Left kidney (tissue), 2 donors: ENCODE measurements around the gene TIPIN. TPM values are rescaled to one million over a fixed set of nuclear protein-coding genes. Genes with fewer than 3 reads are reported as not detected.

Source experiments
- DNase-seq: peaks from one replicate; pipeline ENCODE4 v3.0.0-alpha.2; 2013
- polyA plus RNA-seq: library from polyadenylated mRNA; unstranded; fragments of 120-200 nt; gene quantifications from one replicate; pipeline ENCODE4 v1.2.1, GENCODE V29; 2013; ENCODE audit not compliant: insufficient read length

Gene TIPIN
- polyA plus RNA-seq, 1 donor, result 21.0 TPM

DNA sequence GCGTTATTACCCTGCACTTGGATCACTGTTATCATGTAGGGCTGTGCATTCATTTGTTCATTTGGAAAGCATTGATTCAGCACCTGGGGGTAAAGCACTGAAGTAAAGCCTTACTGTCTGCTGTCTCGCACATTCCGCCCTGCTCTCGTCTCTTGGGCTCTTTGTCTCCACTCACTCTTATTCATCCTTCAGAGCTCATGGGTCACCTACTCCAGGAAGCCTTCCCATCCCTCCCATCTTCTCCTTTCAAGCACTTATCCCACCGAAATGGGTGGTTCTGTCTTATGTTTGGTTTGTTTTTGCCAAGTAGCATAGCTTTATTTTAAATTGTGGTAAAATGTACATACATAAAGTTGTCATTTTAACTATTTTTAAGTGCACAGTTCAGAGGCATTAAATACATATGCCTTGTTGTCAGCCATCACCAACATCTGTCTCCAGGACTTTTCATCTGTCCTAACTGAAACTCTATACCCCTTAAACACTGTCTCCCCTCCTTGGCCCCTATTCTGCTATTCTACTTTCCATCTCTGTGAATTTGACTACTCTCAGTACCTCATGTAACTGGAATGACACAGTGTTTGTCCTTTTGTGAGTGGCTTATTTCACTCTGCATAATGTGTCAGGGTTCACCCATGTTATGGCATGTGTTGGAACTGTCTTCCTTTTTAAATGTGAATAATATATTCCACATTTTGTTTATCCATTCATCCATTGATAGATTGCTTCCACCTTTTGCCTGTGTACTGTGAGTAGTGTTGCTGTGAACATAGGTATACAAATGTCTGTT lies 53.8 kb downstream of the TIPIN start:
- no peak for DNase-seq

DNA sequence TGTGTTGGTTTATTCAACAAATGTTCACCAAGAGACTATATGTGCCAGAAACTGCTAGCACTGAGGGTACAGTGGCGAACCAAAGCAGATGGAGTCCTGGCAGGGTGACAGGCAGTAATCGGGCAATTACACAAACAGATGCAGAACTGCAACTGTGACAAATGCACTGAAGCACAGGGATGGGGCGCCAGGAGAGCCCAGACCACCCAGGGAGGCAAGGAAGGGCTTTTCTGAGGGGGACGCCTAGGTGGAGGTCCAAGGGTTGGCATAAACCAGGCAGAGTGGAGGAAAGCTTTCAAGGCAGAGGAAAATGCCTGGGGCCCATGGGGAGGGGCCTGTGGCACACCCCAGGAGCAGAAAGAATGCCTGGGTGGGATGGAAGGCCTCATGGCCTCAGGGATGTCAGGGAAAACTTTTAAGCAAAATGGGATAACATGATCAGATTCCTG lies 57.7 kb downstream of the TIPIN start:
- DNase-seq, result no peak

DNA sequence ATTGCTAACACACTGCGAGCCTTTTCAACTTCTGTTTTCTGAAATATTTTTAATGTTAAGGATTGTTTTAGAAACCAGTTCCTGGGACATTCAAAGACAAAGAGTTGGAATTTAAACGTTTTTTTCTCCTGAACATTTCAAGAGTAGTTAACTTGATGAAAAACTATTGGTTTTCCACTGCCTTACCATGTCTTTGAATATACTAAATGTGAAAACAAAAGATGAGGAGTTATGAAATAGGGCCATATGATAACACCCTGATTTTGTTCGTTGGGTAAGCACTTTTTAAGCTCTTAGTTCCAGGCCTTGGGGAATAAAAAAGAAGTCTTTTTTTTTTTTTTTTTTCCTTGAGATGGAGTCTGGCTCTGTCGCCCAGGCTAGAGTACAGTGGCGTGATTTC lies 60.3 kb downstream of the TIPIN start:
- DNase-seq, result no peak

DNA sequence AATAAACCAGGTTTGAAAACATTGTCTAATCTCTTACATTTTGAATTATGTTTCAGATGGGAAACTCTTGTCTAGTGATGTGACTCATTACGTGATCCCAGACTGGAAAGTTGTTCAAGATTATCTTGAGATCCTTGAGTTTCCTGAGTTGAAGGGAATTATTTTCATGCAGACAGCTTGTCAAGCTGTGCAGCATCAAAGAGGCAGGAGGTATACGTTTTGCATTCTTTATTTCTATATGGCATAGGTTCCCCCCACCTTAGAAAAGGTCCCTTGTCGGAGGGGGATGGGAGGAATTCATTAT lies 61.6 kb downstream of the TIPIN start:
- no peak for DNase-seq

DNA sequence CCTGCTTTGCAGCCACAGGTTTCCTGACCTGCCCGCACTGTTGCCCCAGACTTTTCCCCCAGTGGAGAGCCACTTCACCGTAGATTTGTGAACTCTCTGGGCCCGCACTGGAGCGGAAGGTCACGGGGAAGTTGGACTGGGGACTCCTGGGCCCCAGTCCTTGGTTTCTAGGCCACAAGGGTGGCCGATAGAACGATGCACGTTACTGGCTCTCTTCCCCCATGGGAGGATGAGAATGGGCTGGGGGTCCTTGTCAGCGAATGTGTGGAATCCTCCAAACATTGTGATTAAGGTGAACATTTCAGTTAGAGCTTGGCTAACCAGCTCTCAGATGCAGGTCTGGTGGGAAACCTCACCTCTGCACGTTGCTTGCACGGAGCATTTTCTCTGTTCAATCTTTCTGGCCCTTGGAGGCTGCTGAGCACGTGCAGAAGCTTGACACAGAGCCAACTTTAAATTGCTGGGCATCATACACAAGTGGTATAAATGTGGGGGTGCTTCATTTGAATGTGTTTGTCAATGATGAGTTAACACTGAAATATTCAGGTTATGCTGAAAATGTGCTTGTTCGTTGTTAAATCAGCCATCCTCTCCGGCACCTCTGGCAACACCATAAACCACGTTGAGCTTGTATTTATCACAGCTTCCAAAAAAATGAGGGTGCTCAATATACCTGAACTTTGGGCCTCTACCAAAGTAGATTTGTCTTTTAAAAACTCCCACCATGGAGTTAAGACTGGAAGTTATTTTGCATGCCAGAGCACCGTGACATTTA lies 62.1 kb downstream of the TIPIN start:
- DNase-seq, result peak; percentile 33

DNA sequence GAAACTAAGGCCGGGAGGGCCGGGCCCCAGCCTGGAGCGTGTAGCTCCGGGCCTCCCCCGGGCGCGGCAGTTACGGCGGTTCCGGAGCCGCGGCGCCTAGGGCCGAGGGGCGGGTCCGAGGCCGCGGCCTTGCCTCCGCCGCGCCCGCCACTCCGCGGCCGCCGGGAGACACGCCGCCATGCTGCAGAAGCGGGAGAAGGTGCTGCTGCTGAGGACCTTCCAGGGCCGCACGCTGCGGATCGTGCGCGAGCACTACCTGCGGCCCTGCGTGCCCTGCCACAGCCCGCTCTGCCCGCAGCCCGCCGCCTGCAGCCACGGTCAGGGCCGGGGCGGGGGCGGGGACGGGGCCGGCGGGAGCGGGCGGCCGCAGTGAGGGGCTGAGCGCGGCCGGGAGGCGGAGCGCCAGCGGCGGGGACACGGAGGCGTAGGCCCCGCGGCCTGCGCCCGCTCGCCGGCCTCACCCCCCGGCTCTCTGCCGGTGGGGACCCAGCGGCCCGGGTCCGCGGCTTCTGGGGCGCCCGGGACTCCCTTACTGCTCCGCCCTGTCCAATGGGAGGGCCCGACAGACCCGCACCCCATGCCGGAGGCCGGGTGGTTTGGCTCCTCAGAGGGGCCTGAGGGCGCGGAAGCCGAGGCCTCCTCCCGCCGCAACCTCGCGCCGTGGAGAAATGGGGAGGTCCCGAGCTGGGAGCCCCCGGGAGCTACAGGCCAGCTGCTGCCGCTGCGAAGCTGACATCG lies 62.9 kb downstream of the TIPIN start, which contains the start of gene DIS3L:
Gene DIS3L (plus strand): TSS at position 150 of the 738 bp plus-strand sequence. CDS start 29 bp downstream, at position 179.
- peak; percentile 53 for DNase-seq

DNA sequence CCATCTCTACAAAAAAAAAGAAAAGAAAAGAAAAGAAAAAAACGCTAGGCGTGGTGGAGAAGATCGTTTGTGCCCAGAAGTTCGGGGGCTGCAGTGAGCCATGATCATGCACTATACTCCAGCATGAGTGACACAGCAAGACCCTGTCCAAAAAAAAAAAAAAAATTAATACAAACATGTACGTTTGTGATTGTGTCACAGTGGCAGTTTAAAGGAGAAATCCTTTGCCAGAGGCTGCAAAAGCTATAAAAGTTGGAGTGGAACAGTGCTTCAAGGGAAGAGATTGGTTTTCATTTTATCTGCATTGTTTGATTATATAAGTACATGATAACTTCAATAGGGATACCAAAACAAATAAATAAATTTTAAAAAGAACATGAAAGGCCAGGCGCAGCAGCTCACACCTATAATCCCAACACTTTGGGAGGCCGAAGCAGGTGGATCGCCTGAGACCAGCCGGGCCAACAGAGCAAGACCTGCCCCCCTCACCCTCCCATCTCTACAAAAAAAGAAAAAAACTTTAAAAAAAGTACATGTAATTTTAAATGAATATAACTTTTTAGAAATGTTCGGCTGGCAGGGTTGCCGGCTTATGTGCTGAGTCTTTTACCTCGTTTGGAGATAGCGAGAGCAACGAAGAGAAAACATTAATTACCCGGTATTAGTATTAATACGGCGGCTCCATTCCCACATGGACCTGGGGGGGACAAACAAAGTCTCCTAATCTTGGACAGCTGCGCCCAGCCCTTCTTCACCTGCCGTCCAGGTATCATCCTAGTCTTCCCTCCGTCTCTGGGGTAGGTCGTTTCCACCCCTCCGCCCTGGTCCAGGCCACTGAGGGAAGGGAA lies 63.7 kb downstream of the TIPIN start:
- DNase-seq, result no peak

DNA sequence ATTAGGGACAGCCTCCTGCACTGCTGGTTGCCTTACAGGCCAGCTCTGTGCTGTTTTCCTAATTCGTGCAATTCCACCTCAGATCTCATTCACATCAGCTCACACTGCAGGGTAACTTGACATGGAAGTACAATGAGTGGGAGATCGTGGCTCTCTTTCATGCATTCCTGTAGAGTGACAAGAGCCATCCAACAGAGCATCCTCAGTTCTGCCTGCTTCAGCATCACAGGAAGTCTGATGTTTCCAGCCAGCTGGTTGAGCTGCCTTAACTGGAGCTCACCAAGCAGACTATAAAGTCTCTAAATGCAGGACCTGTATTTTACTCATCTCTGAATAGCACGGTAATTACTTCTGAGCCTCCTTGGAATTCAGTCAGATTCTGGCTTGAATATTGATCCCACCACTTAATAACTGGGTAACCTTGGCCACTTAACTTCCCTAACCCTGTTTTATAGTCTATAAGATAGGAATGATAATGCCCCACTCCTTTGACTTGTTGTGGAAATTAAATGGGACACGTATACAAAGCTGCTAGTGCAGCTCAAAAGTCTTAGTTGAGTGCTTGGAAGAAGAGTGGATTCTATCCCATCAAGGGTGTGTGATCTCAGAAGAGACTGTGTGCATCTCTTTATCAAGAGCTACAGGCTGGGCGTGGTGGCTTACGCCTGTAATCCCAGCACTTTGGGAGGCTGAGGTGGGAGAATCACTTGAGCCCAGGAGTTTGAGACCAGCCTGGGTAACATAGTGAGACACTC lies 64.5 kb downstream of the TIPIN start:
- no peak for DNase-seq

DNA sequence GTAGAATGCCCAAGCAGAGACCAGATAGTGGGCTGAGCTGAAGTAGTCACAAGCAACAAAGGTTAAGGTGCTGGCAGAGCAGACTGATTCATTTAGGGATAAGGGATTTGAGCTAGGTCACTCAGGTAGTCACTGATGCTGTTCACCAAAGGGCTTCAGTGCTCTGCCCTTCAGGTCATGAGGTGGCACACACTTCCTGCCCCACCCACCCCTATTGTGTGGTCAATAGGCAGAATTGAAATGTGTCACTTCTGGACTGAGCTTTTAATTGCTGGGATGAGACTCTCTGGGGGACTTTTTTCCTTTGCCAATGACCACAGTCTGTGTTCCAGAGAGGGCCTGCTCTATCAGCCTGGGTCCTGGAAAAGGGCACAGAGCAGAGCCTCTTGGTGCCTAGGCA lies 66.0 kb downstream of the TIPIN start:
- DNase-seq, result no peak

DNA sequence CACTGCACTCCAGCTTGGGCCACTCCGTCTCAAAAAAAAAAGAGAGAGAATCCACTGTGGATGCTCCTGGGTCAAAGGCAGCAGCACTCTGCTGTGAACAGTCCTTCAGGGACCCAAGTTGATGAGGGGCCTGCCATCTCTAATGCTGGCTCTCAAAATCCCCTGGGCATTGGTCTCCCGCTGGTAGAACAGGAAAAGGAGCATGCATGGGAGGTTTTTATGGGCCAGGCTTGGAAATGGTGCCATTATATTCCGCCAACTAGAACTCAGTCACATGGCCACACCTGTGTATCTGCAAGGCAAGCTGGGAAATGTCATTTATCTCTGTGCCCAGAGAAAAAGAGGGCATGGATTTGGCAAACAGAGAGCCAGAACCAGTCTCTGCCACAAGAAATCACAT lies 66.5 kb downstream of the TIPIN start:
- no peak for DNase-seq

DNA sequence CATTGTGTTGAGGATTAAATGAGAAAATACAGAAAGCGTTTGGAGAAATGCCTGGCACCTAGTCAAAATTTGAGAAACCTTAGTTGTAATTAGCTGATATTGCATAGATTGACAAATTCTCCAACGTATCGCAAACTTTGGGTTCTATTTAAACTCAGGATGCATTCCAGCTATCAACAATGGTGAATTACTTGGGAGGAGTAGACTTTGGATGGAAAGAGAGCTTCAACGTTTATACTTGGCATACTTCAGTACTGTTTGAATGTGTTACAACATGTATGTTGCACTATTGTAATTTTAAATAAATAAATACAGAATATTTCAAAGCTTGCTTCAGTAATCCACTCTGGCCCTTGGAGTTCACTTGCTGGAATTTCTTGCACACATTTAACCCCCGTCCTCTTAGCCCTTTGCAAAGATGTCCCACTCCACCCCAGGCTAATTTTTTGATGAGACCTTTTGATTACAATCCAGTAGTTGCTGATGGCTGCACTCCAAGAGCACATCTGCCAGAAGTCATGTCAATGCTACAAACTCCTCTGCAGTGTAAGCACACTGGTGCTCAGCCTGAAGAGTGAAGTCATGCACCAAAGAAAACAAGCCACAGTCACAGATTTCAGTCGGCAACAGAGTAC lies 67.8 kb downstream of the TIPIN start:
- no peak for DNase-seq

DNA sequence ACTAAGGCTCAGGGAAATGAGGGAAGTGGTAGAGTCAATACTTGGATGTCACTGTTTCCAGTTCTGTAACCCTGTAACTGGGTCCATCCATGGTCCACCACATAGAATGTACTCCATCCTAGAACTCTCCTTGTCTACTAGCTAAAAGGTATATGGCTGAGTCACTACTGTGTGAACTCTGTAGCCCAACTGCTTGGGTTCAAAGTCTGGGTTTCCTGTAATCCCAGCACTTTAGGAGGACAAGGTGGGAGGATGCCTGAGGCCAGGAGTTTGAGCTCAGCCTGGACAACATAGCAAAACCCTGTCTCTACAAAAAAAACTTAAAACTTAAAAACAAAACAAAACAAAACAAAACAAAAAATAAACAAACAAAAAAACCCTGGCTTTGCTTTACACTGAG lies 68.4 kb downstream of the TIPIN start:
- no peak for DNase-seq

DNA sequence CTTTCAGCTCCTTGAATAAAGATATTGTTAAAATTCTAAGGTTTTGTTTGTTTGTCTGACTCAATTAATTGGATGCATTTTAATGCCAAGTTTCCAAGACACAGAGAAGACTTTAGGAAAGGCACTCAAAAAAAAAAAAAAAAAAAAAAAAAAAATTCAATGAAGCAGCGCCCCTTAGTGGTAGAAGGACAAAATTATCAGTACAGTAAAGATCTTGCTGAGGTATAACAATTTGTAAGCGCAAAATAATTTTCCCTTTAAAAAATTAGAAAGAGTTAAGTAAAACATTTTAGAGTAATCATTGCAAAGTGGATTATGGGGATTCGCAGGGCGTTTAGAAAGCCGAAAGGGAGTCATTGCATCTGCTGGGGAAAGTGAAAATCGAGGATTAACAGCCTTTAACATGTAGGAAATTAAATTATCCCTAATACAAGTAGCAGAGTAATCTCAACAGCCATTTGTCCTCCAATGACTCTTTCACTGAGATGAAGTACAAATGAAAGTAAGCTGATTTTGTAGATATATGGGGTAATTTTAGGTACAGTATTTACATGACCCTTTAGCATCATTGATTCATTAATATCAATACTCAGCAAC lies 68.9 kb downstream of the TIPIN start:
- peak; percentile 51 for DNase-seq

Other genes with a start within 250 kb of the TIPIN start
- 3.9 TPM for gene MEGF11, start 102.9 kb downstream of the TIPIN start, polyA plus RNA-seq
- 52.0 TPM for gene DIS3L, start 63.1 kb downstream of the TIPIN start, polyA plus RNA-seq
- gene MAP2K1, start 30.2 kb upstream of the TIPIN start, polyA plus RNA-seq, result 52.0 TPM
- gene SNAPC5, start 141.1 kb upstream of the TIPIN start, polyA plus RNA-seq, result 39.4 TPM
- gene RPL4, start 148.2 kb upstream of the TIPIN start, polyA plus RNA-seq, result 3,332 TPM
- gene ZWILCH, start 148.6 kb upstream of the TIPIN start, polyA plus RNA-seq, result 34.2 TPM
- gene LCTL, start 209.3 kb upstream of the TIPIN start, polyA plus RNA-seq, result 0.42 TPM